HG02938 (cell line): Measurements from ENCODE around the gene SLC12A1.
A peak's percentile ranks its signal among the peaks of the same experiment; 100 is the strongest.

Experiments
- ATAC-seq: cut with Tn5 transposase; IDR thresholded peaks from one replicate; pipeline ENCODE4 v1.9.1; 2021; ENCODE audit warnings: mild to moderate bottlenecking, moderate library complexity; ENCODE audit not compliant: unreplicated experiment

SLC12A1 gene

DNA sequence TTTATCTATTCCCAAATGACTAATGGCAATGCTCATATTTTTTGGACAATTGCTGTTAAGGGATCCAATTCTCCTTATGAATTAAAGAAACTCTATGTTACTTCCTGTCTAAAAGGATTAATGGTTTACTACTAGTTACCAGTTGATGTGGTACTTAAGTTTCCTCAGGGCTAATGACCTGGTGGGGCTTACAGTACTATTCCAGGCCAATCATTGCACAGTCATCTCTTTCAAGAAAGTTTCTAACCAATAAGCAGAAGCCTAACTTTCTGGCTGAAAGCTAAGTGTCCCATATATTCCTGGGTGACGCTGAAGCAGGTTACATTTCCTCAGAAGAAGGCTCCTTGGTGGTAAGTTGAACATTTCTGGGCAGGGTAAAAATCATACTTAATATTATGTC lies at the start of gene SLC12A1:
SLC12A1 (plus strand) TSS at position 322 of the 400 bp plus-strand sequence. CDS start 1,418 bp downstream, outside the sequence.
- no peak for ATAC-seq

GRCh38 chr15:48168616-48169015 lies 37.5 kb upstream of the SLC12A1 start:
- no peak for ATAC-seq

GRCh38 chr15:48170981-48171380 lies 35.1 kb upstream of the SLC12A1 start:
- no peak for ATAC-seq

DNA sequence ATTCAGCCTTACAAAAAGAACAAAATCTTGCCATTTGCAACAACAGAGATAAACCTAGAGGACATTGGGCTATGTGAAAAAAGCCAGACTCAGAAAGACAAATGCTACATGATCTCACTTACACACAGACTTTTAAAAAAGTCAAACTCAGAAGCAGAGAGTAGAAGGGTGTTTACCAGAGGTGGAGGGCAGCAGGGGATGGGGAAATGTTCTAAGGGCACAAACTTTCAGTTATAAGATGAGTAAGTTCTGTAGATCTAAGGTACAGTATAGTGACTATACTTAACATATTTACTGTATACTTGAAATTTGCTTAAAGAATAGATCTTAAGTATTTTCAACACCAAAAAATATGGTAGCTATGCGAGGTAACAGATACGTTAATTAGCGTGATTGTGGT lies 31.0 kb upstream of the SLC12A1 start:
- ATAC-seq: peak; percentile 37

DNA sequence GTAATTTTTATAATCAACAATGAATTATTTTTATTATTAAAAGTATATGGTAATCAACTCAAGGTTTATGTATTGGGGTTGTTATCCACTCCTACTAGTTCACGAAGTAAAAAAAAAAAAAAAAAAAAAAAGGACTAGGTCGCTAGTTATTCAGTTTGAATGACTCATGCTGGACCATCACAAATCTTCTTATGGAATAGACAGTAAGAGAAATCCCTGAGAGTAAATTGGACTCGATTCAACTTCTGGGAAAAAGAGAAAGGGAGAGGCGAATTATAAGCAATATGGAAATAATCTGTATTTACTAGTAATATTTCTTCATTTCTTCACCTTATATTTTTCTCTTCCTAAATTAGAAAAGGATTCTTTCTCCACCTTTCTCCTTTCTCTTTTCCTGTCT lies 30.0 kb upstream of the SLC12A1 start:
- no peak for ATAC-seq

DNA sequence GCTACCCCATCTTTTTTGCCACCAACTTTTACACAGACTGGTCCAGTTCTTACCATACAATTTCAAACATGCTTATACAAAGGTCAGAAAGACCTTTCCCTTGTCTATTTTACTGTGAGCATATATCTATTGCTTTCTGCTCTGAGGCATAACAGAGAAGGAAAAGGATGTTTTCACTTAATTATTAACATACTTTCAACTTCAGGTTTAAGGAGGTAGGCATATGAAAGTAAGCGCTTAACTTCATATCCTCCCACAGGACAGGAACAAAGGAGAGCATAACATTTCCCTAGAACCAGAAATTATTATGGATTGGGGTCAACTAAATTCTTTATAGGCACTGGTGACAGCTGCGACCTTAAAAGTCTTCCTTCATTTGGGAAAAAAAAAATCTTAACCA lies 29.1 kb upstream of the SLC12A1 start:
- ATAC-seq: peak; percentile 37

DNA sequence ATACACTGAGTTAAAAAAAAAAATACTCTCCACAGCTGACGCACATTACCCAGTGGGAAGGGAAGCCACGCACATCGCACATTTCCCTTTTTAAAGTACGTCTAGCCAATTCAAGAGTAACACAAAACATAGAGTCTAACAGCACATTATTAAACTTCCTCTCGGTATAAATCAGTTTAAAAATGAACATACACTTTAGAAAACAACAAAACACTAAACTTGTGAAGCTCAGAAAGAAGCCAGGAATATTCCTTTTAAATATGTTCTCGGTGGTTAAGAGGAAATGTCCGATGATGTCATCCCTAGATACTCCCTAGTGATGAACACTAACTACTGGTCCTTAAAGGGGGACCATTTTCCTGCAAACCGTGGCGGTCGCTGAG lies 28.7 kb upstream of the SLC12A1 start:
- peak; percentile 68 for ATAC-seq

DNA sequence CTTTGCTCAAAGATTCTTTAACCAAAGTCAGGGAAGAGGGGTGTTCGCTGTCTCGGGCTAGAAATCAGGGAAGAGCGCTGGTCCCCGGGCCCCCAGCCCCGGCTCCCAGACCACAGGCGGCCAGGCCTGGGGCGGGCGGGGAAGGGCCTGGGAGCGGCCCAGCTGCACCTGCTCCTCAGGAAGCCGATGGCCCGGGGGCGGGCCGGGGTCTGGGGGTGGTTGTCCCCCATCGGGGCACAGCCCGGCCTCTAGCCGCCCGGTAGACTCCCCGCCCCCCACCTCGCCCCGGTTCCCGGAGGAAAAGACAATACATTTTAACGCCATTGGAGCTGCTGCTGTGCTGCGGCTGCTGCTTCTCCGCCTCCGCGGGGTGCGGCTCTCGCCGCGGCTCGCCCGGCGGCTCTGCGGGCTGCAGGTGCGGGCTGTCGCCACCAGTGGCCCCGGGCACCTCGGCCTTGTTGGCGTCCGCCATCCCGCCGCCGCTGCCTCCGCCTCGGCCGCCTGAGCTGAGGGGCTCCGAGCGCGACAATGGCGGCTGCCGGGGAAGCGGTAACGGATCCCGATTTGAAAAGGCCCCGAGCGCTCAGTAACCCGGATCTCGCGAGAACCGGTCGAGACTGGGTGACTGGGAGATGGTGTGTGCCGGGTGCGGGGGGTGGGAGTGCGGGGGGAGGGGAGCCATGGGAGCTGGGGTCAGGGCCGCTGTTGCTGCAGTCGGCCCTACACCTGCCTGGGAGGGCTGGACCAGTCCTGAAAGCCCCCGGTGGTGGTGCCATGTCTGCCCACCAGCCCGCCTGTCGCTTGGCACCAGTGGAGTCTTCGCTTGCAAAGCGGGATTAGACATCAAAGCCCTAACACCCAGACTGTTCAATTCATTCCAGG lies 28.1 kb upstream of the SLC12A1 start, which contains the start of gene MYEF2:
MYEF2 (minus strand) TSS at position 530 of the 882 bp plus-strand sequence; CDS start at position 472, 58 bp downstream.
- ATAC-seq: peak; percentile 62

DNA sequence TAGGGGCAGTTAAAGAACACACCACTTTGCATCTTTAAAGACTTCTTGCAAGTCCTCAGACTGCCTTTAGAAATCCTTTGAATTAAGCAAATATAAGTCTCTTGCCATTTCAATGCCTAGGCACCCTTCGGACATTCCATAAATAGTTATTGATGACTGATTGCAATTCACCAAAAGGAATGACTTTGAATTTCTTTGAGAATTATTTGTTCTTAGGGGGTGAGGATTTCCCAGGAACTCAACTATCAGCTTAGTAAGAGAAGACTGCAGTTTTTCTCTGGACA lies 27.5 kb upstream of the SLC12A1 start:
- ATAC-seq: no peak

DNA sequence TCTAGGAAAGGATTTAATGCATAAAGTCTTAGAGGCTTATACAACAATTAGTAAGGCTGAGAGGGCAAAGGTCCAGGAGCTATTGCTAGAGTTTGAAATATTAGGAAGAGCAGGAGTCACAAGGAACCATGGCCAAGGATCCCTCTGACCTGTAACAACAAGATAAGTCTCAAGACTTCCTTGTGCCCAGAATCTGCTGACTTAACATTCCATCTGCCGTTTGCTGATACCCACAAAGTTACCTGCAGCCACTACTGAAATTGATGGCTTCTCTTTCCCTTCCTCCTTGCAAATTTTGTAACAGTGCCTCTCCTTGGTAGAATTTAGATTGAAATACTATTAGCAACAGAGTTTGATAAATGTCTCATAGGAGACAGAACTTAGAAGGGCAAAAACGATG lies 23.4 kb upstream of the SLC12A1 start:
- ATAC-seq: no peak

- no peak for ATAC-seq
Measured at GRCh38 chr15:48185529-48185928, 20.6 kb upstream of the SLC12A1 start.

DNA sequence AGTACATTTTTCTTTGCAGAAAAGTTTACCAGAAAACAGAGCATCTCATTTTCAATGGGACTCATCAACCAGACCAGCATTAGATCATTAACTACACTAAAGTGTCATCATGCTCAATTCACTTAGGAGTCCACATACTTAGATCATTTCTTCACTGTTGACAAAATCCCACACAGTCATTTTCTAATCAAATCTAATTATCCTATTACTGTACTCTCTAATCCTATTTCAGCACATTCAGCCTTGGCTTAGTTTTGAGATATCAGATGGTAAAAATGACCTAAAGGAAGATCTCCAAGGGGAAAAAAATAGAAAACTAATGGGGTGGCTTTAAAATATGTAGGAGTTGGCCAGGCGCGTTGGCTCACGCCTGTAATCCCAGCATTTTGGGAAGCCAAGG lies 19.8 kb upstream of the SLC12A1 start:
- no peak for ATAC-seq

- ATAC-seq: no peak
Measured at GRCh38 chr15:48190932-48191573, 15.0 kb upstream of the SLC12A1 start.

- ATAC-seq: no peak
Measured at GRCh38 chr15:48191574-48192225, 14.4 kb upstream of the SLC12A1 start, which contains the start of gene CTXN2. TSS of gene CTXN2 (plus strand) at chr15:48191665. CDS start at chr15:48201301, 9,636 bp downstream.

DNA sequence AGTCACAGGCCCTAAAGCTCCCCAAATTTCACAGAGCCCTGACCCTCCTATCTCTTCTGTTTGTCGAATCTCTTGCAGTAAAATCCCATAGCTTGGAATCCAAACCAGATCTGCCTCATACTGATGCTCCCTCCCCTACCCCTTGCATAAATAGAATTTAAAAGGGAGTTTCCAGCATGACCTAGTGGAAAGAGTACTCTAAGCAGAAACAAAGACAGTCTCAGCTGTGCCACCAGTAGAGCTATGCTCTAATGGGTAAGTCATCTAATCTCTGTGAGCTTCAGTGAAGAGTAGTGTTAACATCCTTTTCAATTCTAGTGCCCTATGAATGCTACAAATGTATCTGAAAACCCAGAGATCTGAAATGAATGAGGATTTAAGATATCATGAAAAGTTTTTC lies 4.0 kb upstream of the SLC12A1 start:
- ATAC-seq: no peak

GRCh38 chr15:48221261-48221660 lies 15.2 kb downstream of the SLC12A1 start:
- ATAC-seq: no peak

GRCh38 chr15:48221885-48222284 lies 15.8 kb downstream of the SLC12A1 start:
- no peak for ATAC-seq

GRCh38 chr15:48222627-48223026 lies 16.5 kb downstream of the SLC12A1 start:
- ATAC-seq: no peak

GRCh38 chr15:48225771-48226170 lies 19.7 kb downstream of the SLC12A1 start:
- ATAC-seq: no peak

GRCh38 chr15:48230498-48230897 lies 24.4 kb downstream of the SLC12A1 start:
- ATAC-seq: no peak

GRCh38 chr15:48233246-48233645 lies 27.1 kb downstream of the SLC12A1 start:
- no peak for ATAC-seq

- no peak for ATAC-seq
Measured at GRCh38 chr15:48239334-48239733, 33.2 kb downstream of the SLC12A1 start.
